LNCAP (cell line): ENCODE measurements around the gene CES1.

Source experiments
- TF ChIP-seq, protein P1 (sequence below): fragments of 450-650 bp; IDR thresholded peaks from 2 replicates; pipeline ENCODE4 v1.5.1; 2017; ENCODE audit warnings: mild to moderate bottlenecking

The CES1 gene

GRCh38 chr16:55828680-55829079, 4.2 kb downstream of the CES1 start:
- TF ChIP-seq, protein P1, sequence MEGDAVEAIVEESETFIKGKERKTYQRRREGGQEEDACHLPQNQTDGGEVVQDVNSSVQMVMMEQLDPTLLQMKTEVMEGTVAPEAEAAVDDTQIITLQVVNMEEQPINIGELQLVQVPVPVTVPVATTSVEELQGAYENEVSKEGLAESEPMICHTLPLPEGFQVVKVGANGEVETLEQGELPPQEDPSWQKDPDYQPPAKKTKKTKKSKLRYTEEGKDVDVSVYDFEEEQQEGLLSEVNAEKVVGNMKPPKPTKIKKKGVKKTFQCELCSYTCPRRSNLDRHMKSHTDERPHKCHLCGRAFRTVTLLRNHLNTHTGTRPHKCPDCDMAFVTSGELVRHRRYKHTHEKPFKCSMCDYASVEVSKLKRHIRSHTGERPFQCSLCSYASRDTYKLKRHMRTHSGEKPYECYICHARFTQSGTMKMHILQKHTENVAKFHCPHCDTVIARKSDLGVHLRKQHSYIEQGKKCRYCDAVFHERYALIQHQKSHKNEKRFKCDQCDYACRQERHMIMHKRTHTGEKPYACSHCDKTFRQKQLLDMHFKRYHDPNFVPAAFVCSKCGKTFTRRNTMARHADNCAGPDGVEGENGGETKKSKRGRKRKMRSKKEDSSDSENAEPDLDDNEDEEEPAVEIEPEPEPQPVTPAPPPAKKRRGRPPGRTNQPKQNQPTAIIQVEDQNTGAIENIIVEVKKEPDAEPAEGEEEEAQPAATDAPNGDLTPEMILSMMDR: no peak

DNA sequence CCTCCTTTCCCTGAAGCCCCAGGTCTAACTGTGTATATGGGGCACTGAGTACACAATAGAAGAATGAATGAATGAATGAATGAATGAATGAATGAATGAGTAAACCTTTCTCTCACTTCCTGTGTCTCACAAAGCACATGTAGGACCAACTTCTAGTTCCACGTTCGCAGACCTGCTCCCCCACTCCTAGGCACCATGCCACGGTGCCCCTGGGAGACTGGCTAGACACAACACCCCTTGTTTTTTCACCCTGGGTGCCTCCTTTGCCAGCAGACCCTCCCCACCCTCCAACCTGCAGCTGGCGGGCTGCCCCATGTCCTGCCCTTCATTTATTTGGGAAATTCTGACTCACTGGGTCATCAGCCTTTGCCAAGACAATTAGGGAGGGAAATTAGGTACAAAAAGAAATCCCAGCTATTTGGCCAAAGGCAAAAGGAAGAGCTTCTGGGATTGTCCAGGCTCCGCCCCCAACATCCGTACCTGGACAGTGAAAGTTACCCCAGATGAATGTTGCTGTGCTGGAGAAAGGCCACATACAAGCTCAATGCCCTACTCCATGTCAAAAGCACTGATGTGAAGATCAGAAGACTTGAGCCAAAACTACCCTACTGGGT, 7.7 kb downstream of the CES1 start:
- TF ChIP-seq, protein P1: no peak

DNA sequence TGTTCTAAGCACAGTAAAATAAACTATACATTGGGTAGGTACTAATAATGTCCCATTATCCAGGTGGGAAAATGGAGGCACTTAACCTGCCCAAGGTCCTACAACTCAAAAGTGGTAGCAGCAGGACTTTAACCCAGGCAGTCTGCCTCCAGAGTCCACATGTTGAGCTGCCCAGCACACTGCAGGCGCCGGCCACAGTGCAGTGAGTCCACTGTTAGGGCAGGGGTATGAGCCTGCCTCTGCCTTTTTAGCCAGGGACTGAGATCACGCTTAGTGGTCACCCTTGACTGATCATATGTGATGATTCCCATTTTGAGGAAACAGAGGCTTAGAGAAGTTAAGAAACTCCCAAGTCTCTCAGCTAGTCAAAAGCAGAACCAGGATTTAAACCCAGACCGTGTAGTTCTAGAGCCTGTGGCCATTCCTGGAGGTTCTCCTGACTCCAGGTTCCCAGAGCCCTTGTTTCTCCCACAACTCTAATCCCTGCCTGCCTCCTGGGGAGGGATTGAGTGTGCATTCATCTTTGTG, 8.4 kb downstream of the CES1 start:
- TF ChIP-seq, protein P1: no peak

- TF ChIP-seq, protein P1: no peak
Measured at GRCh38 chr16:55822280-55822810, 10.6 kb downstream of the CES1 start.

- TF ChIP-seq, protein P1: no peak
Measured at GRCh38 chr16:55821210-55821609, 11.7 kb downstream of the CES1 start.

DNA sequence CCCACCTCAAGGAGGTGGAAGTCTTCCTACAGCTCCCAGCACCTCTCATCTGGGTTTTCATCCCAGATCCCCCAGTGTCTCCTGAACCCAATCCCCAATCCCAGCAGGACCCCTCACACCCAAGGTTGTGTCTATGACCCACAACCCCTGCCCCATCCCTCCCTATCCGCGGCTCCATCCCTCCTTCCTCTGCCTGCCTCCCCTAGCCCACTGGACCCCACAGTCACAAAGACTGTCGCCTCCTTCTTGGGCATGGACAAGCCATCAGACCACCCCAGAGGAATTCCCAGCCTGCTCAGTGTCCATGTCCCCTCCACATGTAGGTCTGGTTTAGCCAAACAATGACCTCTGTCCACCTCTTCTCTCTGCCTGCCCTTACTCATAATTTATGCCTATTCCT, 12.3 kb downstream of the CES1 start:
- TF ChIP-seq, protein P1: no peak

GRCh38 chr16:55817236-55817912, 15.5 kb downstream of the CES1 start:
- TF ChIP-seq, protein P1: no peak
